ENCODE results near the gene VEGFA.
"Not testable (repeated sequence)": the region's sequence is repeated elsewhere in the genome, so short reads cannot be mapped to it uniquely, and the experiment has no call there.

Gene VEGFA

DNA sequence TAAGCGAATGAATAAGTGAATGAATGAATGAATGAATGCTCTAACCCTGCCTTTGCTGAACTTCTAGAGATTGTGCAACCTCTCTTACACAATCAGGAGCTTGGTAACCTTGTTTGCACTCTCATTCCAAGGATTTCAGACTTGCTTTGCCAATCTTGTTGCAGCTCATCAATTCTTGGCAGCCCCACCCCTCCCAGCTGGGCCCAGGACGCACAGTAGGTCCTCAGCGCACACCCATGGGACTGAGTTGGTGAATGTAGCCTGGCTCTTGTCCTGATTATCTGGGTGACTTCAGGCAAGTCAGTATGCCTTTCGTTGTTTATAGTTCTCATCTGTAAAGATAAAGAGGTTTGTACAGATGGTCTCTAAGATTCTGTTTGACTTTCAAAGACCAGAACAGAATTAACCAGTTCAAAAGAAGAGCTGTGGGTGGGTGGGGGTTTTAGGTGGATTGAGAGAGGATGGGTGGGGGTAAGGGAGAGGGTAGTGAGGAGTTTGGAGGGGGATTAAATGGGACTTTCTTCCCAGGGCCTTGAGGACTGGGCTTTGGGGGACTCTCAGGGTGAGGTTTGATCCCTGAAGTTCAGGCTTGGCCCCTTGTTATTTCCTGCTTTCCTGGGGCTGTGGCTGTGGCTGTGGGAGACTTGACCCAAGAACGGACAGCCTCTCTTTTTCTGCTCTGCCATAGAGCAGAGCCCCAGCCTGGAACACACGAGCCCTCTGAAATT lies 33.2 kb downstream of the VEGFA start:
- no peak for DNase-seq (ENCODE audit: low read depth in 2 of 2)

DNA sequence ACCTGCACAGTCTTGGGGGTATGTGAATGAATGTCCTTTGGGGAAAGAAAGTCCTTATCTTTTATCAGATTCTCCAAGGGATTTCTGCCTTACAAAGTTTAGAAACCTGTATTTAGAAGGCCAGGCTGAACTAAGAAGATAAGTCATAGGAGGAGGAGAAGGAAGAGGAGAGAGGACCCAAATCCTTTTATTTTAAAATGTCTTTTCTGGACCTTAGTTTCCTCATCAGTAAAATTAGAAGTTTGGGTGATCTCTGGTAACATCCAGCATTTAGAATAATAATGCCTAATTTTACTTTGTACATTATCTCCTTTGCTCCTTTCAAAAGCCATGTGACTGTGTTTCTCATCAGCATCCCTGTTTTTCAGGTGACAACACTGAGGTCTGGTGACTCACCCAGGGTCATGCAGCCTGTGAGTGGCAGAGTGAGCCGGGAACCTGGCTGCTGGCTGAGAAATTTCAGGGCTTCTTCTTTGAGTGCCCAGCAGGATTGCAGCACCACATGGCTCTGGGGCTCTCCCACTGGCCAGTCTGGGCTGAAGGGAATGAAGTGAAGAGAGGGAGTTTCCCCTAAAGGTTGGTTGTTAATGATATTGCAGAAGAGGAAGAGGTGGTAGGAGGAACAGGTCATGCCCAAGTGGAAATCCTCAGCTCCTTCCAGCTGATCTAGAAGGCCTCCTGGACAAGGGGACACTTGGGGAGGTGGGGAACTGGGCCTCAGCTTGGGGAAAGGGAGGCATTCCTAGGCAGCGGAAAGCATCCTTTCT lies 34.0 kb downstream of the VEGFA start:
- DNase-seq (ENCODE audit: low read depth in 2 of 2): no peak

DNA sequence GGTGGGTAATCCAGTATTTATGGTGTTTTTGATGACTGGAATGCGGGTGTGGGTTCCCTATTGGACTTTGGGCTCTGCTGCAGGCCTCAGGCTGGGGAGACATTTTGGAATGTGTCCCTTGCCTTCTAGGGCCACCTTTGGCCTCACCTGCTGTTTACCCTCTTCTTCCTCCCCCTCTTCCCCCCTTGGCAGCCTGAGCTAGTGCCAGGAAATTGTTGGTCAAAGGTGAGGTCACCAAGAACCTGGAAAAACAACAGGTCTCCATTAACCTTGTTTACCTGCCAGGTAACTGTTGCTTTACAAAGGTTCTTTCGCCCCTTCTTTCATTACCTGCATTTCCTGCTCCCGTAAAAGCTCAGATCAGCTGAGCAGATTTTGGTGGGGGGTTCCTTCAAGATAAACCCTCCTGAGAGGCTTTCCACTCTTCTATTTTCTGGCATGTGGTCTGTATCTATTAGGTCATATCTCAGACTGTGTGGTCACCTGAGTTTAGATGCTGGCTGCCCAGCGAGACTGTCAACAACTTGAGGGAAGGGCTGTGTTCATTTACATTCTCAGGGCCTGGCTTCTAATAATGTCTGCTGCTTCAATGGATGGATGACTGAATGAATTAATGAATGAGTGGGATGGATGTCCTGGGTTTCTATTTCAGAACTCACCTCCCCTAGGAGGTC lies 34.7 kb downstream of the VEGFA start:
- no peak for DNase-seq (ENCODE audit: low read depth in 2 of 2)

DNA sequence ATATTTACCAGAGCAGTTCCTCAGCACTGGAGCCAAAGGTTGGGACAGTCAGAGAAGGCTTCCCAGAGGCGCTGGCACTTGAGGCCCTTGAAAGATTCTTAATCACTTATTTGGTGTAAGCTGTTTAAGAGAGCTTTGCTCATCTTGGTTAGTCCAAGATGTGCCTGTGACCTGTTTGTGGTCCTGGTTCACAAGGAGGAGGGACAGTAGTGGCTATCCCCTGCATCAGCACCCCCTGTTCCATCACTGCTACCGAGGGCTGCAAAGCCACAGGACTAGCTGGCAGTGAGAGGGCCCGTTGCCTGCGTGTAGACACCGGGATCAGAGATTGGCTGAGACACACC lies 35.7 kb downstream of the VEGFA start:
- DNase-seq (ENCODE audit: low read depth in 2 of 2): no peak

DNA sequence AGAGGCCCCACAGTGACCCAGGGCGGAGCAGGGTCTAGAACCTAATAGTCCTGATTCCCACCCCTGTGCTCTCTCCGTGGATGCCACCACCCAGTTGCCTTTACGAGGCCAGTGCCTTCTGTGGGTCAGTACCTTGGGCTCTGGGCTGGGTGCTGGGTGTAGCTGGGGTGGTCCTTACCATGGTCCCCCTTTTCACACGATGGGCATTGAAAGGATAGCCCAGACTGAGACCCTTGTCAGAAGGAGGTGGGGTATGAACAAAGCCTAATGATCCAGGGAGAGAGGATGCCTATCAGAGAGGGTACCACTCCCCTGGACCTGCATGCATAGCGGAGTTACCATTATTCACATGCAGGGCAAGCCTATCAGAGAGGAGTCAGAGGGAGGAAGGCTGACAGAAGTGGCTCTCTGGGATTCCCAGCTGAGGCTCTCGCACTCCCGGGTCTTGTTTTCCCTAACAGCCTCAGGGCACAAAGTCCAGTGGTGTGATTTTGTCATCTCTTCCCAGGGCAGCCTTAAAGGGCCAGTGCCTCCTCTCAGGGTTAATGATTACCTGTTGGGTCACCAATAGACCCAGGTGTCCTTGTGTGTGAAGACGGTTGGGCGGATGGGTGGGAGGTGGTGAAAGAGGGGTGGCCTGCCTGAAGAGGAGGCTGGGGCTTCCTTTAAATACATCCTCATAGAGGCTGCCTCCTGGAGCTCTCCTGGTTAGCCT lies 36.2 kb downstream of the VEGFA start:
- DNase-seq (ENCODE audit: low read depth in 2 of 2): no peak

DNA sequence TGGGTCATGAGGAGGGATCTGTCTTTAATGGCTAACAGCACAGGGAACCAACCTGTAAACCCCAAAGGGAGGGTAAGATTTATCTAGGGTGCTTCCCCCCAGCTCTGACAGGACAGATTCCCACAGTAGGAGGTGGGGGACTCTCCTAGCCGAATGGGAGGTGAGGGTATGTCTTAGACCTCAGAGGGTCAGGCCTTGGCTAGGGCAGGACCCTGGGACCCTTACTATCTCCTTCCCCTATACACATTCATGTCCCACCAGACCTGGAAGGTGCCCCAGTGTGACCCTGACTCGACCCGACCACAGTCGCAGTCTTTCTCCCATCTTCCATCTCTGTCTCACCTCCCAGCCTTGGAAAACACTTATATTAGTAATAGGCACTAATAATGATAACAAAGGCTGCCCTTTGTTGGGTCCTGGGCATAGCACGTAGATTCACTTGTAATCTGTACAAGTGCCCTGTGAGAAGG lies 36.8 kb downstream of the VEGFA start:
- no peak for DNase-seq (ENCODE audit: low read depth in 2 of 2)

DNA sequence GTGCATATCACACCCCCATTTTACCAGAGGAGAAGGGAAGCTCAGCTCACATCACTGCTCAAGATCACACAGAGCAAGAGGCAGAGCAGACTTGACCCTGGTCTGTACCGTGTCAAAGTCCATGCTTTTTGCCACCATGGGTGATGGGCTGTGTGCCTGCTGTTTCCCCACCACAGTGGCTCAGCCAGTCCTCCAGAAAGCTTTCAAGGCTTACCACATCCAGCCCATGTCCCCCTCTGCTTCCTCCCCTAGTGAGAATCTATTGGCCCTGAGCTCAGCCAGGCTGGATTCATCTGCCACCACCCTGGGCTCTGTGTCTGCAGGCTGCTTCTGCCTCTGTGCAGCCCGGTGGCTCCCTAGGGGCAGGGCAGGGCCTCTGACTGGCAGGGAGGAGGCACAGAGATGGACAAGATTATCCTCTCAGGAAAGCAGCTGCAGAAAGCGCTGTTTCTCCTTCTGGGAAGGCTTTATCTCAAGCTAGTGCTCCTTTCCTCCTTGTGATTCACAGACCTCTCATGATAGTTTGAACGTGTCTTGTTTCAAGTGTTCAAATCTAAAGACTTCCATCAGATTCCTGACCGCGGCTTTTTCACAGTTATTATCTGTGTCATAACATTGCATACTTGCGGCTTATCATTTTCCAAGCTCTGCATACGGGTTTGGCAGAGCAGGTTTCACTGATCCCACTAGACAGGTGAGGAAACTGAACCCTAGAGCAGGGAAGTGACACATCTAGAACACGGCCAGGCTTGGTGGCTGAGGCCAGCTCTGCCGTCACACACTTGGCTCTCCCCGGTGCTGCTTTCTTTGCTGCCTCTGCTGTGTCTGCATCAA lies 37.4 kb downstream of the VEGFA start:
- DNase-seq (ENCODE audit: low read depth in 2 of 2): no peak

DNA sequence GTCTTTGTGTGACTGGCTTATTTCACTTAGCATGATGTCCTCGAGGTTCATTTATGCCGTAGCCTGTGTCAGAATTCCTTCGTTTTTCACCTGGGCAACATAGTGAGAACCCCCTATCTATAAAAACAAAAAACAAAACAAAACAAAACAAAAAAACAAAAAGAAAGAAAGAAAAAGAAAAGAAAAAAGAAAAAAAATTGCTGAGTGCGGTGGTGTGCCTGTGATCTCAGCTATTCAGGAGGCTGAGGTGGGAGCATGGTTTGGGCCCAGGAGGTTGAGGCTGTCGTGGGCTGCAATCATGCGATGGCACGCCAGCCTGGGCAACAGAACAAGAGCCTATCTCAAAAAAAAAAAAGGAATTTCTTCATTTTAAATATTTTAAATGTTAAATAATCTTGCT lies 38.4 kb downstream of the VEGFA start:
- no peak for DNase-seq (ENCODE audit: low read depth in 2 of 2)

DNA sequence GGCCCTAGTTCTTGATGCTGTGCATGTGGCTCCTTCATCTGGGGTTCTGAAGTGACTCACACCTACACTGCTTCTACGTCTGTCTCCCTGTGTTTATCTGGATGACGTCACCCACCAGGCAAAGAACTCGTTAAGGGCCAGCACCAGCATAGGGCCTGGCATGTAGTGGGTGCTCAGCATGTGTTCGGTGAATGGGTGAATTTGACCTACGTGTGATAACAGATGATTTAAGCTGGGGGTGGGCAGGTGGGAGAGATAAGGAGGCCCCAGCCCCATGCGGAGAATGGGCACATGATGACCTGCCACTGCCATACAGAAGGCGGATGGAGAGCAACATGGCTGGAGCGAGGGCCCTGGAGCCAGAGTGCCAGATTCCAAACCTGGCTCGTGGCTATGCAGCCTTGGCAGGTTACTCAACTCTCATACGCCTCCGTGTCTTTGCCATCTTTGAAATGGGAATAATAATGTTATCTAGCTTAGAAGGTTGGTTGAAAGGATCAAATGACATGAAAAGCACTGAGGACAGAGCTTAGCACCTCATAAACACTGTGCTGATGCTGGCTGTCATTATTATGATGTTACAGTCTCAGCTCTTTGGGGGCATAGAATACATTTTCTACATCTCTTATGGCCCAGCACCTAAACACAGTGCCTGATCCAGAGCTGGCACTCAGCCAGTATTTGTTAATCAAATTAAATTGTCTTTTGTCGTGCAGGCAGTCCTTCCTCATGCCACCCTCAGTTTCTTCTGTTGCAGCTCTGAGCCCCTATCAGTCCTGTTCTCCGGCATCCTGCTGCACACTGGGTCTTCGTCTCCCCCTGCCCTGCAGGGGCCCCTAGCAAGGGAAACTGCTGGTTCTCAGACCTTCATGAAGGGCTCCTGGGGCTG lies 39.6 kb downstream of the VEGFA start:
- no peak for DNase-seq (ENCODE audit: low read depth in 2 of 2)

DNA sequence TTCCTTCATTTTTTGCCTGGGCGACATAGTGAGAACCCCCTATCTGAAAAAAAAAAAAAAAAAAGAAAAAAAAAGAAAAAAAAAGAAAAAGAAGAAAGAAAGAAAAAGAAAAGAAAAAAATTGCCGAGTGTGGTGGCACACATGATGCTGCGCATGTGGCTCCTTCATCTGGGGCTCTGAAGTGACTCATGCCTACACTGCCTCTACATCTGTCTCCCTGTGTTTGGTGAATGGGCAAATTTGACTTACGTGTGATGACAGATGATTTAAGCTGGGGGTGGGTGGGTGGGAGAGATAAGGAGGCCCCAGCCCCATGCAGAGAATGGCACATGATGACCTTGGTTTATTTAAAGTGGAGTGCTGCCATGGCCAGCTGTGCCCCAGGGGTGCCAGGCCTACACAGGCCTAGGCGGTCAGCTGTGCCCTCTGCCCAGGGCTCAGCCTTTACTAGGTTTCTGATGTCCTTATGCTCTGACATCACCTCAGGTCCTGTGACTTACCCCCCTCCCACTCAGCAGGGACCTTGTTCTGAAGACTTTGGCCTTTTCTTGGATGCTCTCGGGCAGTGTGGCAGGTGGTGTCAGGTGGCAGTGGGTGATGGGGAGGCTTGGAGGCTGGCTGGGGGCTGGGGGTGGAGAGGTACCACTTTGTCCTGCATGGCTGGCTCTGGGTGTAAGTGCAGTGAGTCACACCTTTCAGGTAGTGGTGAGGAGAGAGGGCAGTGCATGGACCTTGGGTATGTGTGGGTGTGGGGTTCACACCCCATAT lies 41.1 kb downstream of the VEGFA start:
- no peak for DNase-seq (ENCODE audit: low read depth in 2 of 2)

DNA sequence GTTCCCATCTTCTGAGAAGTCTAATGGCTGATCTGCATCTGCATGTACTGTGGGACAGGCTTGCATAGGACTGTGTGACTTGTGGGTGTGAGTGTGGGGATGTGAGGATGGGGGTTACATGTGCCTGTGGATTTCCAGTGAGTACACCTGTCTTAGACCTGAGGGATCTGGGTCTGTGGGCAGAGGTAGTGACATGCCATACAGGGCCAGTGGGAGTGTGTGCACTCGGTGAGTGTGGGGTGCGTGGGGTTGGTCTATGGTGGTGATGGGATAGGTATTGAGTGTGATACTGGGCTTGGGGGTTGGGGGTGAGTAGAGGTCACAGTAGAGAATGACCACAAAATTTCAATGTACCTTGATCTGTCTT lies 41.7 kb downstream of the VEGFA start:
- no peak for DNase-seq (ENCODE audit: low read depth in 2 of 2)

DNA sequence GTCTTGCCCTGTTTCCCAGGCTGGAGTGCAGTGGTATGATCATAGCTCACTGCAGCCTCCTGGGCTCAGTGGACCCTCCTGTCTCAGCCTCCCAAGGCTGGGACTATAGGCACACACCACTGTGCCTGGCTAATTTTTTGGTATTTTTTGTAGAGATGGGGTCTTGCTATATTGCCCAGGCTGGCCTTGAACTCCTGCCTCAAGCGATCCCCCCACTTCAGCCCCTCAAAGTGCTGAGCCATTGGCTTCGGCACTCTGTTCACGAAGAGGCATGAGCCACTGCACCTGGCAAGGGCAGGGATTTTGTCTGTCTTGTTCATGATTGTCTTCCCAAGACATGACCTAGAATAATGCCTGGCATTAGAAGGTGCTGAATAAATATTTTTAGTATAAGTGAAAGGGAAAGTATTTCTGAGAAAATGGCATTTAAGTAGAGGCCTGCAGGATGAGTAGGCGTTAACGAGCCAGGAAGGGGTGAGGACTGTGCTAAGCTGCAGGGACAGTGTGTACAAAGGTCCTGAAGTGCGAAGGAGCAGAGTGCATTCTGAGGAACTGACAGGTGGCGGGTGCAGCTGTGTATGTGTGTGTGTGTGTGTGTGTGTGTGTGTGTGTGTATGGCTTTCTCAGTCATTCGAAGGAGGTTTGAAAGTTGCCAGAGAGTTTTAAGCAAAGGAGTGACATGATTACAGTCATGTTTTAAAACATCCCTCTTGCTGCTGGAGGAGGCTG lies 43.0 kb downstream of the VEGFA start:
- no peak for DNase-seq (ENCODE audit: low read depth in 2 of 2)

DNA sequence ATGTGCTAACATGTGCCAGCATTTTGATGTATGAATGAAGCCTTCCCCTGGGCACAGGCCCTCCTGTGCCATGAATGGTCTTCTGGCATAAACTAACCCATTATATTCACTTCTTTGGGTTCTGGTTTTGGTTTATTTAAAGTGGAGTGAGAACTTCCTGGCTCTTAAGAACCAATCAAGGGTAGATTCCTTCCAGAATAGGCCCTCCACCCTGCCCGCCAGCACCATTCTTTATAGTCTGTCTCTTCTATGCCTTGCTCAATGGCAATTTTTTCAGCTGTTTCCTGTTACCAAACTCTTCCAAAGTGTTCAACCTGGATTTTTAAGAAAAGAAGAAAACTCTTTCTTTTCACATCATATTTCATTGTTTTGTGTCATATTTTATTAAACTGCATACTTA lies 44.1 kb downstream of the VEGFA start:
- DNase-seq (ENCODE audit: low read depth in 2 of 2): no peak

DNA sequence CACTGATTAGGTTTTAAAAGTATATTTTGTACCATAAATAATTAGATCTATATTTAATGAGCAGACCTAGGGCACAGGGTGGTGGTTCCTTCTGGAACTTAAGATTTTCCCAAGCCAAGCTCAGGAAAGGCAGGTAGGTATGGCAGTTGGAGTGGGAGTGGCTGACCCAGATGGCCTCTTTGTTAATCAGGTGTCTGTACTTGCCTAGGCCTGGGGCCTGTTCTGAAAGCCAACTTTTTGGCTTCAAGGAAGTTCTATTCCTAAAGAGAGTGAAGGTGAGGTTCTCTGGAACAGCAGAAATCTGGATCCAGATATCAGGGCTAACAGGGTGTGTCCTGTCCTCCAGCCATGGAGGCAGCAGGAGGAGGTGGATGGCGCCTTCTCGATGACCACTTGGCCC lies 44.9 kb downstream of the VEGFA start:
- DNase-seq (ENCODE audit: low read depth in 2 of 2): no peak

DNA sequence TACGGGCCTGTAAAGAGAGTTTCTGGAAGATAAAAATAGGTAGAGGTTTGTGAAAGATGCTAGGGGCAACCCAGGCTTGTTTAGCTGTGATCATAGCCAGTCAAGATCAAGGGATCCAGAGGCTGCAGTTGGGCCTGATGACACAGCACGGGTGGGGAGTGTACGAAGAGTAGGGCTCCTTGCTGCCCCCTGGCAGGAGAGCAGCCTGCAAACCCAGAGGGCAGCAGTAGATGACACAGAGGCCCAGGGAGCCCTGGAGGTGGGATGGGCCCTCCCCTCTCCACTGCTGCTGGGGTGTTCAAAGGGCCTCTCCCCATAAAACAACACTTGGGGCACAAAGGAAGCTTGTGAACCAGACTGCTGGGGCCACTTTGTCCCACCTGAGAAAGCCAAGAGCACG lies 47.2 kb downstream of the VEGFA start:
- peak in 1 of 2 donors; percentile 30 for DNase-seq (ENCODE audit: low read depth in 2 of 2)

DNA sequence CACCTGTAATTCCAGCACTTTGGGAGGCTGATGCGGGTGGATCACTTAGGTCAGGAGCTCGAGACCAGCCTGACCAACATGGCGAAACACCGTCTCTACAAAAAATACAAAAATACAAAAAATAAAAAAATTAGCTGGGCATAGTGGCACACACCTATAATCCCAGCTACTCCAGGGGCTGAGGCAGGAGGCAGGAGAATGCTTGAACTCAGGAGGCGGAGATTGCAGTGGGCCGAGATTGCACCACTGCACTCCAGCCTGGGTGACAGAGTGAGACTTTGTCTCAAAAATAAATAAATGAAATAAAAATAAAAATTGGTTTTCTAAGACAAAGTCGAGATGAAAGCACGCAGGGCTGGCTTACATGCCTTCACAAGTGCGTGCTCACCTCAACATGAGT lies 49.0 kb downstream of the VEGFA start:
- not testable (repeated sequence) for DNase-seq (ENCODE audit: low read depth in 2 of 2)

DNA sequence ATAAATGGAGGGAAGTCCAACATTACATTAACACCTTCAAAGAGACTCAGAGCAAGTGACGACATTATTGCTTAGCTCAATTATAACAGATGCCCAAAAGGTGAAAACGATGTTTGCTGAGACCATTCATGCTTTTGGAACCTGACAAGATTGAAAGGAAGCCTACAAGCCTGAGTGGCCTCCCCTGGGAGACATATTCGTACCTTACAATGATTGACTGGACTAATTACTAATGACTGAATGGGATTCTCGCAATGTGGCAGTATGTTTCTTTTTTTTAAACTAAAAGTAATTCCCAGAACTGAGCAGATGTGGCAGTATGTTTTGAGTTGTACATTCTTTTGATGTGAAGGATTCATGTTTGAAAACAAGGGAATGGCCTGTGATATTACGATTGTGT lies 49.9 kb downstream of the VEGFA start:
- no peak for DNase-seq (ENCODE audit: low read depth in 2 of 2)

DNA sequence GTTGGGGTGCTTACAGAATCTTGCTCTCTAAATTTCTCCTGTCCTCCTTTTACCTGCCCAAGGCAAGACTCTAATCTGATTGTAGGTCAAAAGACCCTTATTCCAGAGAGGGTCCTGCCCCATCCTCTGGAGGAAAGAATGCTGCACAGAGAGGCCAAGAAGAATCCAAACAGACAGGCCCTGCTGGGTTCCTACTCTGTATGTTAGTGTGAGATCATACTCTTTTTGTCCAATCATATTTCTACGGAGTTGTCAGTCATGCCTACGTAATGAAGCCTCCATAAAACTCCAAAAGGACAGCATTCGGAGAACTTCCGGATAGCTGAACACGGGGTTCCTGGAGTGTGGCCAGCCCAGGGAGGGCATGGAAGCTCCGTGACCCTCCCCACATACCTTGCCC lies 50.5 kb downstream of the VEGFA start:
- DNase-seq (ENCODE audit: low read depth in 2 of 2): no peak

All from stimulated activated CD8-positive, alpha-beta memory T cell treated with anti-CD3 and anti-CD28 coated beads, Interleukin-2, amount 100 ng/mL, for 48 hours (primary cell).